ENCODE results near the gene SLC34A3. TPM values are rescaled to one million over a fixed set of nuclear protein-coding genes. Genes with fewer than 3 reads are reported as not detected.
"Not testable (repeated sequence)": the region's sequence is repeated elsewhere in the genome, so short reads cannot be mapped to it uniquely, and the experiment has no call there.

Gene SLC34A3
- total and polyA plus RNA-seq, 4 donors: 0.03 to 0.65 (median 0.12) TPM; not detected in 1

DNA sequence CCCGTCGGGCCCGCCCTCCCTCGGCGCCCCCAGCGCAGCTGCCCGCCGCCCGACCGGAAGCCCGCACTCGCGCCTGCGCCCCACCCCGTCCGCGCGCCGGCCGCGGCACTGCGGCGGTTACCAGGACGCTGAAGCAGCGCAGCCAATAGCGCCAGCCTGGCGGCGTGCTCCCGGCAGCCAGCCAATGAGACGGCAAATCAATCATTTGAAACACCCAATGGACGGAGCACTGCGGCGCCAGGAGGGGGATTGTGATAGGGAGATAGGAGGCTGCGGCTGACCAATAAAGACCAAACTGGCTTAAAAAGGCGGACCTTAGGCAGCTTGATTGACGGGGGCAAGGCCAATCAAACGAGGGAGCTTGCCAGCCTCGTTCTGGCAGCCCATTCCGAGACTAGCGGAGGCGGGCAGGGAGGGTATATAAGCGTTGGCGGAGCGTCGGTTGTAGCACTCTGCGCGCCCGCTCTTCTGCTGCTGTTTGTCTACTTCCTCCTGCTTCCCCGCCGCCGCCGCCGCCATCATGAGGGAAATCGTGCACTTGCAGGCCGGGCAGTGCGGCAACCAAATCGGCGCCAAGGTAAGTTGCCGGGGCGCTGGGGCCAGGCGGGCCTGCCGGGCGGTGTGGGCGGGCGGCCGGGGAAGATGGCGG lies 10.3 kb downstream of the SLC34A3 start, which contains the start of gene TUBB4B:
TSS of gene TUBB4B (plus strand) at position 447 of the 649 bp plus-strand sequence. CDS start at position 521, 74 bp downstream.
- TF ChIP-seq, protein P1, sequence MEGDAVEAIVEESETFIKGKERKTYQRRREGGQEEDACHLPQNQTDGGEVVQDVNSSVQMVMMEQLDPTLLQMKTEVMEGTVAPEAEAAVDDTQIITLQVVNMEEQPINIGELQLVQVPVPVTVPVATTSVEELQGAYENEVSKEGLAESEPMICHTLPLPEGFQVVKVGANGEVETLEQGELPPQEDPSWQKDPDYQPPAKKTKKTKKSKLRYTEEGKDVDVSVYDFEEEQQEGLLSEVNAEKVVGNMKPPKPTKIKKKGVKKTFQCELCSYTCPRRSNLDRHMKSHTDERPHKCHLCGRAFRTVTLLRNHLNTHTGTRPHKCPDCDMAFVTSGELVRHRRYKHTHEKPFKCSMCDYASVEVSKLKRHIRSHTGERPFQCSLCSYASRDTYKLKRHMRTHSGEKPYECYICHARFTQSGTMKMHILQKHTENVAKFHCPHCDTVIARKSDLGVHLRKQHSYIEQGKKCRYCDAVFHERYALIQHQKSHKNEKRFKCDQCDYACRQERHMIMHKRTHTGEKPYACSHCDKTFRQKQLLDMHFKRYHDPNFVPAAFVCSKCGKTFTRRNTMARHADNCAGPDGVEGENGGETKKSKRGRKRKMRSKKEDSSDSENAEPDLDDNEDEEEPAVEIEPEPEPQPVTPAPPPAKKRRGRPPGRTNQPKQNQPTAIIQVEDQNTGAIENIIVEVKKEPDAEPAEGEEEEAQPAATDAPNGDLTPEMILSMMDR (IDR thresholded peaks at IDR 0.05; ENCODE audit: control extremely low read depth, extremely low read depth): no peak
- ATAC-seq (ENCODE audit: insufficient read depth, low FRiP score) (peak; percentile 87), DNase-seq (peak; percentile 100)
- H3K9ac ChIP-seq (ENCODE audit: insufficient read depth in 1 of 2, low read length in 2 of 2): peak within 1 kb of the TSS in 1 of 2 donors; percentile 53
- peaks cover 0 to 26% (median 9%) of the 10 kb centered on the region in 5 donors for H3K4me1 ChIP-seq (ENCODE audit: control insufficient read depth in 5 of 5, insufficient read depth in 5 of 5, low read length in 5 of 5)
- peak within 1 kb of the TSS; percentile 97 for H3K27ac ChIP-seq (ENCODE audit: low read depth in 1 of 2, low read length in 1 of 2)
- no peaks in the 10 kb centered on the region for H3K27me3 ChIP-seq (ENCODE audit: control insufficient read depth in 3 of 3, insufficient read depth in 3 of 3, low read length in 2 of 3)
- H3K4me3 ChIP-seq: peak within 1 kb of the TSS; percentile 84
- H3K9me3 ChIP-seq (ENCODE audit: control insufficient read depth in 4 of 4, insufficient read depth in 3 of 4, low read length in 3 of 4): no peaks in the 10 kb centered on the region
- WGBS, 2 donors: 1% methylated on average over 52 to 67 of the region's 67 CpGs
- peaks cover 0 to 20% (median 12%) of the 10 kb centered on the region in 4 donors for H3K36me3 ChIP-seq (ENCODE audit: control insufficient read depth in 4 of 4, insufficient read depth in 4 of 4, low read length in 4 of 4)

DNA sequence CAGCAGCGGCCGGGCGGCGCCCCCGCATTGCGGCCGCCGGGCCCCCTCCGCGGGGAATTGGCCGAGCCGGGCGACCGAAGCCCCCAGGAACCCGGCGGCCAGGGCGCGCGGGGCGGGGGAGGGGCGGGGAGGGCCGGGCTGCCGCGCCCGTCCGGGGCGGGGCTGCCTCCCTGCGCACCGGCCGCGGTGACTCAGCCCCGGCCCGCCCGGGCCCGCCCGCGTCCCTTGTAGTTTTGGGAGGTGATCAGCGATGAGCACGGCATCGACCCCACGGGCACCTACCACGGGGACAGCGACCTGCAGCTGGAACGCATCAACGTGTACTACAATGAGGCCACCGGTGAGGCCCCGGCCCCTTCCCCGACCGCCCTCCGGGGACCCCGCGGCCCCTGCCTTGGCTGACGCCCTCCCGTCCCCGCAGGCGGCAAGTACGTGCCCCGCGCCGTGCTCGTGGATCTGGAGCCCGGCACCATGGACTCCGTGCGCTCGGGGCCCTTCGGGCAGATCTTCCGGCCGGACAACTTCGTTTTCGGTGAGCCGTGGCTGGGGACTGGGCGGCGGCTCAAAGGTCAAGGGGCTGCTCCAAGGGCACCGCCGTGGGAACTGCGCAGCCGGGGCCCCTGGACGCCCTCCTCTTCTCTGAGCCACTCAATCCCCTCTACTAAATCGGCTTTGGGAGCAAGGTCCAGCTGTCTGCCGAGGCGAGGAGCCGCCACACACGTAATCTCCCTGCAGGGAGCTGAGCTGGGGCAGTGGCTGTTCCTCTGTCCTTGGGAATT lies 11.0 kb downstream of the SLC34A3 start:
- no peaks in the 10 kb centered on the region for H3K27me3 ChIP-seq (ENCODE audit: control insufficient read depth in 3 of 3, insufficient read depth in 3 of 3, low read length in 2 of 3)
- H3K4me1 ChIP-seq (ENCODE audit: control insufficient read depth in 5 of 5, insufficient read depth in 5 of 5, low read length in 5 of 5): peaks cover 0 to 18% (median 6%) of the 10 kb centered on the region in 5 donors
- peak overlapping the region; percentile 93 to 94 for H3K27ac ChIP-seq (ENCODE audit: low read depth in 1 of 2, low read length in 1 of 2)
- H3K9ac ChIP-seq (ENCODE audit: insufficient read depth in 1 of 2, low read length in 2 of 2): peak overlapping the region in 1 of 2 donors; percentile 49
- ATAC-seq (ENCODE audit: insufficient read depth, low FRiP score): no peak
- H3K4me3 ChIP-seq: peak overlapping the region; percentile 84
- TF ChIP-seq, protein P1 (IDR thresholded peaks at IDR 0.05; ENCODE audit: control extremely low read depth, extremely low read depth): no peak
- peaks cover 0 to 20% (median 12%) of the 10 kb centered on the region in 4 donors for H3K36me3 ChIP-seq (ENCODE audit: control insufficient read depth in 4 of 4, insufficient read depth in 4 of 4, low read length in 4 of 4)
- no peak for DNase-seq
- no peaks in the 10 kb centered on the region for H3K9me3 ChIP-seq (ENCODE audit: control insufficient read depth in 4 of 4, insufficient read depth in 3 of 4, low read length in 3 of 4)
- 2 to 5% methylated on average over 50 to 83 of the region's 83 CpGs for WGBS, 2 donors

DNA sequence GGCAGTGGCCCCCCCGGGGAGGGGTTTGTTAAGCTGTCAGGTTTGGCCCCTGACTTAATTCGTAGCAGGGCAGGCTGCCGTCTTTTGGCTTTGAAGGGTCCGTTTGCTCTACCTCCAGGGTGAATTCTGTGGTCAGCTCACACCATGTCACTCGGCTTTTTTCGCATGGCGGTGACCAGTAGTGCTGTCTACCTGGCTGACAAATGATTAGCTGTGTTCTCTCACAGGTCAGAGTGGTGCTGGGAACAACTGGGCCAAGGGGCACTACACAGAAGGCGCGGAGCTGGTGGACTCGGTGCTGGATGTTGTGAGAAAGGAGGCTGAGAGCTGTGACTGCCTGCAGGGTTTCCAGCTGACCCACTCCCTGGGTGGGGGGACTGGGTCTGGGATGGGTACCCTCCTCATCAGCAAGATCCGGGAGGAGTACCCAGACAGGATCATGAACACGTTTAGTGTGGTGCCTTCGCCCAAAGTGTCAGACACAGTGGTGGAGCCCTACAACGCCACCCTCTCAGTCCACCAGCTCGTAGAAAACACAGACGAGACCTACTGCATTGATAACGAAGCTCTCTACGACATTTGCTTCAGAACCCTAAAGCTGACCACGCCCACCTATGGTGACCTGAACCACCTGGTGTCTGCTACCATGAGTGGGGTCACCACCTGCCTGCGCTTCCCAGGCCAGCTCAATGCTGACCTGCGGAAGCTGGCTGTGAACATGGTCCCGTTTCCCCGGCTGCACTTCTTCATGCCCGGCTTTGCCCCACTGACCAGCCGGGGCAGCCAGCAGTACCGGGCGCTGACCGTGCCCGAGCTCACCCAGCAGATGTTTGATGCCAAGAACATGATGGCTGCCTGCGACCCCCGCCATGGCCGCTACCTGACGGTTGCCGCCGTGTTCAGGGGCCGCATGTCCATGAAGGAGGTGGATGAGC lies 11.8 kb downstream of the SLC34A3 start:
- Histone ChIP-seq H3K9ac (ENCODE audit: insufficient read depth in 1 of 2, low read length in 2 of 2) (peak overlapping the region in 1 of 2 donors; percentile 49), H3K27ac (ENCODE audit: low read depth in 1 of 2, low read length in 1 of 2) (peak overlapping the region; percentile 78 to 90), H3K4me3 (peak overlapping the region; percentile 84), H3K27me3 (ENCODE audit: control insufficient read depth in 3 of 3, insufficient read depth in 3 of 3, low read length in 2 of 3) (no peaks in the 10 kb centered on the region), H3K4me1 (ENCODE audit: control insufficient read depth in 5 of 5, insufficient read depth in 5 of 5, low read length in 5 of 5) (peaks cover 0 to 18% (median 5%) of the 10 kb centered on the region in 5 donors), H3K36me3 (ENCODE audit: control insufficient read depth in 4 of 4, insufficient read depth in 4 of 4, low read length in 4 of 4) (peaks cover 0 to 20% (median 12%) of the 10 kb centered on the region in 4 donors), H3K9me3 (ENCODE audit: control insufficient read depth in 4 of 4, insufficient read depth in 3 of 4, low read length in 3 of 4) (no peaks in the 10 kb centered on the region)
- ATAC-seq (ENCODE audit: insufficient read depth, low FRiP score) (no peak), DNase-seq (no peak)
- WGBS, 2 donors: 79 to 86% methylated on average over 36 of the region's 36 CpGs
- TF ChIP-seq, protein P1 (IDR thresholded peaks at IDR 0.05; ENCODE audit: control extremely low read depth, extremely low read depth): no peak

DNA sequence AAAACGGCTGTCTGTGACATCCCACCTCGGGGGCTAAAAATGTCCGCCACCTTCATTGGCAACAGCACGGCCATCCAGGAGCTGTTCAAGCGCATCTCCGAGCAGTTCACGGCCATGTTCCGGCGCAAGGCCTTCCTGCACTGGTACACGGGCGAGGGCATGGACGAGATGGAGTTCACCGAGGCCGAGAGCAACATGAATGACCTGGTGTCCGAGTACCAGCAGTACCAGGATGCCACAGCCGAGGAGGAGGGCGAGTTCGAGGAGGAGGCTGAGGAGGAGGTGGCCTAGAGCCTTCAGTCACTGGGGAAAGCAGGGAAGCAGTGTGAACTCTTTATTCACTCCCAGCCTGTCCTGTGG lies 12.5 kb downstream of the SLC34A3 start:
- not testable (repeated sequence) for H3K9me3 ChIP-seq (ENCODE audit: control insufficient read depth in 4 of 4, insufficient read depth in 3 of 4, low read length in 3 of 4); DNase-seq; ATAC-seq (ENCODE audit: insufficient read depth, low FRiP score); H3K4me3 ChIP-seq; H3K9ac ChIP-seq (ENCODE audit: insufficient read depth in 1 of 2, low read length in 2 of 2); H3K27me3 ChIP-seq (ENCODE audit: control insufficient read depth in 3 of 3, insufficient read depth in 3 of 3, low read length in 2 of 3); H3K27ac ChIP-seq (ENCODE audit: low read depth in 1 of 2, low read length in 1 of 2)
- peaks cover 0 to 23% (median 8%) of the 10 kb centered on the region in 5 donors for H3K4me1 ChIP-seq (ENCODE audit: control insufficient read depth in 5 of 5, insufficient read depth in 5 of 5, low read length in 5 of 5)
- H3K36me3 ChIP-seq (ENCODE audit: control insufficient read depth in 4 of 4, insufficient read depth in 4 of 4, low read length in 4 of 4): peaks cover 0 to 20% (median 12%) of the 10 kb centered on the region in 4 donors
- 90 to 97% methylated on average over 18 of the region's 18 CpGs for WGBS, 2 donors

All from lung (tissue), 12 donors.